HG03280 (cell line): Measurements from ENCODE around the gene LRRC26.

ENCODE experiments used
- ATAC-seq: cut with Tn5 transposase; IDR thresholded peaks from one replicate; pipeline ENCODE4 v1.9.1; 2021; ENCODE audit warnings: mild to moderate bottlenecking, moderate library complexity; ENCODE audit not compliant: unreplicated experiment

The LRRC26 gene

DNA sequence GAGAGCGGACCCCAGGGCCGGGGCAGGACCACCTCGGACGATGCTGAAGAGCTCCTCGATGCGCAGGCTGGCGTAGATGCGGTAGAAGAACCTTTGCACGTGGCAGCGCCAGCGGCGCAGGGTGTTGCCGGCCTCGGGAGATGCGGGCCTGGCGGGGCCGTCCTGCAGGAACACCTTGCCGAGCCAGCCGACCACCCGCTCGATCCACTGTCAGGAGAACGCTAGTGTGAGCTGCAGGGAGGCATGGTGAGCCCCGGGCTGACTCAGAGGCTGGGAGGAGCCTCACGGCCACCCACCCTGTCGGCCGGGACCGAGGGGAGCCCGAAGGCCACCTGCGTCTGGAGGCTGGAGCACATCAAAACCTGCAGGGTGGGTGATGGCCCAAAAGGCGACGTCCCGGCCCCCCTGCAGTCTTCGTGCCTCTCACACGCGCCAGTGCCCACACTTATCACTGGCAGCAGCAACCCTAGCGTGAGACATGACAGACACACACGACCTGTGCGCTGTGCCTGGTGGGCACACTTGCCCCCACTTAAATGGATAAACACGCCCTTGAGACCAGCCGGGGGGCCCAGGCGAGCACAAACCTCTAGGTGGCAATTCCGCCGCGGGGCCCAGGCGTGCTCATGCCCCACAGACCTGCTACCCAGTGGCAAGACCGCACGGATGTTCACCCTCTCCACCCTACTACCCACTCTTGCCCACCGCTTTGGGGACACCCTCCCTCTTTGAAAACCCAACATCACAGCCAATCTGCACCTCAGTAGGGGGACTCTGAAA is 15.2 kb upstream of the LRRC26 start:
- no peak for ATAC-seq

DNA sequence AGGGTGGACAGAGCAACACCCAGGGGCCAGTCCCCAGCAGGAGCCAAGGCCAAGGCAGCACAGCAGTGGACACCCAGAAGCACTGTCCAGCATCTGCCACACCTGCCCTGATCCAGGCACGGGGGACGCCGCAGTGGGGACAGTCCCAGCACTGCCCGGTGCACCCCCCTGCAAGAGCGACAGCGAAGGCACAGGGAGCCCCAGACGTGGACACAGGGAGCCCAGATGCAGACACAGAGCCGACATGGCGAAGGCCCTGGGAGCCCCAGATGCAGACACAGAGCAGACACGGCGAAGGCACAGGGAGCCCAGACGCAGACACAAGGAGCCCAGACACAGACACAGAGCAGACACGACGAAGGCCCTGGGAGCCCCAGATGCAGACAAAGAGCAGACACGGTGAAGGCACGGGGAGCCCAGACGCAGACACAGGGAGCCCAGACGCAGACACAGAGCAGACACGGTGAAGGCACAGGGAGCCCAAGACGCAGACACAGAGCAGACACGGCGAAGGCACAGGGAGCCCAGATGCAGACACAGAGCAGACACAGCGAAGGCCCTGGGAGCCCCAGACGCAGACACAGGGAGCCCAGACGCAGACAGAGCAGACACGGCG is 14.2 kb upstream of the LRRC26 start:
- no peak for ATAC-seq

DNA sequence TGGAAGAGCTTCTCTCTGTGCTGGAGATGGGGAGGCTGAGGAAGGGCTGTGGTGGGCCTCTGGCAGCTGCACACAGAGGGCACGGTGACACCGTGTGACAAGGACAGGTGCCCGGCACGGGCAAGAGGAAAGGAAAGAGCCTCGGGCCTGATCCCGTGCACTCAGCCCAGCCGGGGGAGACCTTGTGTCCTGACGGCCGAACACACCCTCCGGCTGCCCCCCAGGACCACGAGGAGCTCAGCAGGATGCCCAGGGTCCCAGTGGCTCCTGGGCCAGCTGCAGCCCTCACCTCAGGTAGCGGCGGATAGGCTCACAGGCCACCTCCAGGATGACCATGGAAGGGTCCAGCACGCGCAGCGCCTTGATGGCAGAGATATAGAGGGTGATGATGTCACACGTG is 13.0 kb upstream of the LRRC26 start:
- ATAC-seq: no peak

DNA sequence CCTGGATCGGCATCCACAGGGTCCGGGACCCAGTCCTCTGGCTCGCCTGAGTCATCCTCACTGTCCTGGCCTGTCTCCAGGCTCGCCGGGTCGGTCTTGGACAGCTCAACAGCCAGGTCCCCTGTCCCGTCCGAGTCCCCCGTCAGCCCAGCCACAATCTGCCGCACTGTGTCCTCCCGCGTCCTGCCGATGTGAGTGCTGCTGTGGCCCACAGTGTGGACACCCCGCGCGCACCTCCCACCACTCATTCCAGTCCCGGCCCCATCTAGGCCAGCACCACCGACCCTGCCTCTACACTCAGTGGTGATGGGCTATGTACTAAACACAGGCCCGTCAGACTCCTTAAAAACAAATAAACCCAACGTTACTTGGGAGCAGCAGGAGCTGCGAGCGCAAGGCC is 11.8 kb upstream of the LRRC26 start:
- ATAC-seq: no peak

DNA sequence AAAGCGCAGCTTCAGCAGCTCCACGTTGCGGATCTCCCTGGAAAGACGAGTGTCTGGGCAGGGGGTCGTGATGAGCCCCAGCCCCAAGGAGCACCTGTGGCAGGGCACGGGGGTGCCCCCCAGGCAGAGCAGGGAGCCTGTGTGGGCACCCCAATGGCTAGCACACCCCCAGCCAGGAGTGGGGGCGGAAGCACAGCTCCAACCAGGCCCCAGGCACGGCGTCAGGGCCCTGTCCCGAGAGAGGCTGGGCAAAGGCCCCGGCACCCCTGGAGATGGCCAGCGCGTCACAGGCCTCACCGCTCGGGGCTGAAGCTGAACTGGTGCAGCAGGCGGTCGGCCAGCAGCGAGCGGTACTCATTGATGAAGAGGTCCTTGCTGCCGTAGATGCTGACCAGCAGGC is 10.6 kb upstream of the LRRC26 start:
- no peak for ATAC-seq

DNA sequence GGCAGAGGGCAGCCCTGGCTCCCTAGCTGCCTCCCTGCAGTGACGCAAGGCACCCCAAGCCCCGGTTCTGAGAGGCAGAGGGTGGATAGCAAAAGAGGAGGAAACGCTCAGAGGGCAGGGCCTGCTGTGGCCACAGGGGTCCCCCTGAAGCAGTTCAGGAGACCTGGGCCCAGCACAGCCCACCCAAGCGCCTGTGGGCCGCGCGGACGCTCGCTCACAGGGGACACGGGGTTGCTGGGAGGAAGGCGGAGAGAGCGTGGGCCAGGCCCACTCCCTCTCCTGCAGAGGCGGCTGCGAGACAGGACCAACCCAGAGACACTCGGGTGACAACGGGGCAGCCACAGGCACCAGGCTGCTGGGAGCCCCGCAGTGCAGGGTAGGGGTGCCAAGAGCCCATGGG is 9.9 kb upstream of the LRRC26 start:
- ATAC-seq: no peak

DNA sequence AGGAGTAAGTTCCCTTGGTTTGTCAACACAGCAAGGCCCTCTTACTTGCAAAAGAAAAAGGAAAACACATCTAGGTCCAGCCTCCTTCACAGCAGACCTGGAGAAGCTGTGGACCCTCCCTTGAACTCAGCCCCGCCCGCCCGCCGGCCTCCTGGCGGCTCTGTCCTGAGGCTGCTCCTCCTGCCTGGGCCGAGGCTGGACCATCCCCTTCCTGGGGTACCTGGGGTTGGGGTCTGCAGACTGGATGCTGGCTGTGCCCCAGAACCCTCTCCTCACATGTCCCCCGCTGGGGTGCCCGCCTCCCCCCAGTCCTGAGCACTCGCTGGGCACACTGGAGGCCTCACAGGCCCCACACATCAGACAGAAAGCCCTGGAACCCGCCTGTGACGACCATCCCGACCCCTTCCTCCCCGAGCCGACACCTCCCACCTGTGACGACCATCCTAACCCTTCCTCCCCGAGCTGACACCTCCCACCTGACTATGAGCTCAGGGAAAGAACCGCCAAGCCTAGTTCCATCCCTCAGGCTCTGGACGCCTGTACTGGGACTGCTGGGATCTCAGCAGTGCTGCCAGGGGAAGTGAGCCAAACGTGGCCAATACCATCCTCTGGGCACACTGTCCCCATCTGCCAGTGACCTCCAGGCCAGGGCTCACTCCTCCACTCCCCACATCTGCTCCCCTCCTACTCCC is 9.2 kb upstream of the LRRC26 start:
- no peak for ATAC-seq

DNA sequence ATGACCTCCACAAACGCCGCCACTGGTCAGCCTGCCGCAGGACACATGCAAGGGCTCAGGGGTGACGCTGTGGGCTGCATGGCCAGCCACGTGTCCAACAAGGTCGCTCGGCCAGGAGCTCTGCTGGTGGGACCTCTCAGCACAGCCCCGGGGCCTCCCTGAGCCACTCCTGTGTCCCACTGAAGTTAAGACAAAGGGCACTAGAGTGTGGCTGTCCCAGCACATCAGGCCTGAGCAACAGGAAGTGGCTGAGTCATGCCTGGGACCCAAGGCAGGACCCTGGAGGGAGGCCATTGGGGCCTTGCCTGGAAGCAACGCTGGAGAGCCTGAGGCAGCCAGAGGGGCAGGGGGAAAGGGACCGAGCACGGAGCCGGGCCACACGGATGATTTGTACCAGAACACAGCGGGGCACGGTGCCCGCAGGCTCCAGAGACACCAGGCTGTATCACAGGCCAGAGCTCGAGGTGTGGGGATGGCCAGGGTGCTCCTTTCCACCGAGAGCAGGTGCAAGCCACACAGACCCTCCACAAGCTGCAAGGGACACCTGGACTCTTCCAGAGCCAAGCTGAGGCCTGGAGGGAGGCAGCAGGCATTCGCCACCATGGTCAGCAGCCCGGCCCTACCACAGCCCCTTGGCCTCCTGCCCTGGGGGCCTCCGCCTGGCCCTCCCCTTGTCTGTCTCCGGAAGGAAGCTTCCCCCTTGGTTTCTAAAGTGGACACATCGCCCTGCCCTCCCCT is 8.5 kb upstream of the LRRC26 start:
- no peak for ATAC-seq

DNA sequence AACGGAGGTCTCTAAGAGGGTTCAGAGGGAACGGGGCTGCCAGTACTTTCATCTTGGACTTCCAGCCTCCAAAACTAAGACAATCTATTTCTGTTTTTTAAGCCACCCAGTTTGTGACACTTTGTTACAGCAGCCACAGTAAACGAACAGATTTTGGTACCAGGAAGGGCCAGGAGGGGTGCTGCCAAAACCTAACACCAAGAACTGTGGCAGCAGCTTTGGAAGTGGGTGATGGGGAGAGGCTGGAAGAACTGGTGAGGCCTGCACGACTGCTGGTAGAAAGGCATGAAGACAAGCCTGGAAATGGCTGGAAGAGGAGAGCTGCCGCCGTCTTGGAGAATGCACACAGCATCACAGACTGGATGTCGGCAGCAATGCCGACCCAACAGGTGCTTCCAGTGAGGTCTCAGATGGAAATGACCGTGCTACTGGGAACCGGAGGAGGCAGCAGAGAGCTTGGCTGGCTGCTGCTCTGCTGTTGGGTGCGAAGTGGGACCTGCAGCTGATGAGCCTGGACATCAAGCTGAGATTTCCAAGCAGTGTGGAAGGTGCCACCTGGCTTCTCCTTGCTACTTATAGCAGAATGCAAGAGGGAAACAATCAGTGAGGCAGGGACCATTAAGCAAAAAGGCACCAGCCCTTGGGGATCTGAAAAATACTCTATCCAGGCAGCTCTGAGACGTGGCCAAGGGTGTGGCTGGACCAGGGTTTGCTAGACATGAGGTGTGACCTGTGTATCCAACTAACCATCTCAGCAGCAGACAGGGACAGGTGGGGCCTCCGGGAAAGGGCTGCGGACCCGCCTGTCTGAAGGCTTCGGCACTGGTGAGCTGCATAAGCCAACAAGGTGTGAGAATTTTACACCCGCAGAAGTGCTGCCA is 6.7 kb upstream of the LRRC26 start:
- ATAC-seq: no peak

DNA sequence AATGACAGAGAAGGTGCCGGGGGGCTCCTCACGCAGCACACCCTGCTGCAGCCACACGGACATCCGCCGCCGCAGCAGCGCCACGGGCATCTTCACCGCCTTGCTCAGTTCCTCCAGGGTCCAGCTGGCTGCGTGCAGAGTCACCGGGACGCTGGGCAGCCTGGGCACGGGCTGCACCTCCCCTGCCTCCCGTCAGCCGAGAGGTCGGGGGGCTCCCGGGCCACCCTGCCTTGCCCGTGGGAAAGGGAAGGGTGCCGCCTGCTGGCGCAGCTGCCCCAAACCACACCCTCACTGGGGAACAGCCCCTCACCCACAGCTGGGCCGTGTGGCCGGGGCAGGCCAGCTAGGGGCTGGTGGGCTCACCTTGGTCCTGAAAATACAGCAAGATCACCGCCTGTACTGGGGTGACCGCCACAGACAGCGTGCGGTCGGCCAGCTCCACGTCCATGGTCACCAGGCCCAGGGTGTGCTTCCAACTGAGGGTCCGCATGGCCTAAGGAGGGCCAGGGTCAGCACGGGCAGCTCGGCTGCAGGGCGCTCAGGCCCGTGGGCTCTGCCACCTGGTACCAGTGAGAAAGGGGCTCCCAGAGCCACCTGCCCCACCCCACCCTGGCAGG is 5.6 kb upstream of the LRRC26 start:
- ATAC-seq: no peak

DNA sequence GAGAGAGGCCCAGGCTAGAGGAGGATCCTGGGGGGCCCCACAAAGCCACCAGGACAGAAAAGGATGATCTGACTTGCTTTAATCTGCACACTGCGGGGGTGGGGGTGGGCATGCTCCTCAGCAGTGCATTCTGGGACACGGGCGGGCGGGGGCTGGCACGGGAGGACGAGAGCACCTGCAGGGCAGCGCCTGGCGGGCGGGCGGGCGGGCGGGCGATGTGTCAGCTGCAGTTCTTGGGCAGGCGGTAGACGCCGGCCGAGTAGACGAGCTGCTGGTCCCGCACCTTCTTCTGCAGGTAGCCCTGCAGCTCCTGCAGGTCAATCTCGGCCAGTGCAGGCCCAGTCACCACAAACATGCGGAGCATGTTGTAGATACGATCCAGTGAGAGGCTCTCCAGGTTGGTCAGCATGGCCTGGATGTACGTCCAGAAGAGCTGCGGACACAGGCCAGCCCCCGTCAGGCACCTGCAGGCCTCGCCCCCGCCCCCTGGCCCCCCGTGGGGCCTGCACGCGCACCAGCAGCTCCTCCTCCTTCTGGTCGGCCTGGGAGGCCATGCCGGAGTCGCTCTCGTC is 5.0 kb upstream of the LRRC26 start:
- no peak for ATAC-seq

DNA sequence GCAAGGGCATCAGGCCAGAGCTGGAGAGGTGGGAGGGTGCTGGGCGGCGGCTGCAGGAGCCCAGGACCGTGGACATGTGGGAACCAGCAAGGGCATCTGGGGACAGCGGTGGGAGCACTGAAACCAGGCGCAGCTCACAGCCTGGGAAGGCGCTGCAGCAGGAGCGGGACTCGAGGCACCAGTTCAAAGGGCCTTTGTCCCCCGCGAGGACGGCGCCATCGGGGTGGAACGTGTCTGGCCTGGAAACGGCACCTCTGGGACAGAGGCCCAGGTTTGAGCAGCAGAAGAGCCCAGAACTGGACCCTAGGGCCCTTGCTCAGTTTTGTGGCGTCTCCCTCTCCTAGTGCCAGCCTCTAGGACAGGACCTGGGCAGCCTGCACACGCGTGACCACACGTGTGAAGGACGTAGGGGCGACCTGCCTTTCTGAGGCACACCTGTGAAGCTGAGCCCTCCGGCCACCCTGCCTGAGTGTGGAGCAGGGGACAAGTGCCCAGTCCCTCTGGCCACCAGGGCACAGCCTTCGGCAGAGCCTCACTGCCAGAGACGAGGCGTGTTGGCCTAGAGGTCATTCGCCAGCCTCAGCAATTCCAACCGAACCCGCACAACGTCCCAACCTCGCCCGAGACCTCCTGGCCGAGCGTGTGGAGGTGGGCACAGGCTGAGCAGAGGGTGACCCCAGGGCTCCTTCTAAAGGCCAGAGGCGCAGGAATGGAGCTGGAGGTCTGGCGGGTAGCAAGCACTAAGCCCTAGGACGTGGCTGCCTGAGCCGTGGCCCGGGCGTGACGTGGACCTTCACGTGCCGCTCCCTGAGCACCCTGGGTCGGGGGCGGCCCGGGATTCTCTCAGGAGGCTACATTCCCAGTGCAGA is 4.2 kb upstream of the LRRC26 start:
- ATAC-seq: no peak

DNA sequence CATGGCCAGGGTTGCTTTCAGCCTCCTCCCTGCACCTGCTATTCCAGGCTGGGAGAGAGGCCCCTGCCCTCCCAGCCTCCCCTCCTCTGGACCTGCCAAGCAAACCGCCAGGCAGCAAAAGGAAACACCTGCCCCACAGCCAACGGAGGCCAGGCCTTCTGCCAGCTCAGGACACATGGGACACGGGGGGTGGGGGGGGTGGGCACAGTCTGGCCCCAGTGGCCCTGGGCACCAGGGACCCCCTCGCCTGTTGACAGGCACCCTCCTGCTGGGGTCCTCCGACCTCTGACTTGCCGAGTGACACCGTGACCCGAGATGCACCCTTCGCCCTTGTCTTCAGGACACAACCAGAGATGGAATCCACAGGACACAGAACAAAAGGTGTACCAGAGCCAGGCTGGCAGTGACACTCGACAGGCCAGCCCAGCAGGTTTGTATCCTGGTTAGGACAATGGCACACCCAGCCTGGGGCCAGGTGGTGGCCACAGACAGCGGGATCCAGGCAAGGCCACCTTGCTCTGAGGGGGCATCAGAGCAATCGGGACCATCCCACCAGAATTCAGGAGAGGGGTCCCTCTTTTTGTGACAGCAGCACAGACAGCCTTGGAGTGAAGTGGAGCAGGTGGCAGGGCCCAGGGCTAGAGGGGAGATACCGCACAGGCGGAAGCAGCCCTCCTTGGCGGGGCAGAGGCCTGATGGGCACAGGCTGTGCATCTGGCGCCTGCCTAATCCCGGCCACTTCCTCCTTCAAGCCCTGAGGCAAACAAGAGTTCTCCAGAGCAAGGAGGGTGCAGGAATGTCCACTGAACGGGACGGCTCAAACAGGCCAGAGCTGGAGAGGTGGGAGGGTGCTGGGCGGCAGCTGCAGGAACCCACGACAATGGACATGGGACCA is 3.3 kb upstream of the LRRC26 start:
- no peak for ATAC-seq

DNA sequence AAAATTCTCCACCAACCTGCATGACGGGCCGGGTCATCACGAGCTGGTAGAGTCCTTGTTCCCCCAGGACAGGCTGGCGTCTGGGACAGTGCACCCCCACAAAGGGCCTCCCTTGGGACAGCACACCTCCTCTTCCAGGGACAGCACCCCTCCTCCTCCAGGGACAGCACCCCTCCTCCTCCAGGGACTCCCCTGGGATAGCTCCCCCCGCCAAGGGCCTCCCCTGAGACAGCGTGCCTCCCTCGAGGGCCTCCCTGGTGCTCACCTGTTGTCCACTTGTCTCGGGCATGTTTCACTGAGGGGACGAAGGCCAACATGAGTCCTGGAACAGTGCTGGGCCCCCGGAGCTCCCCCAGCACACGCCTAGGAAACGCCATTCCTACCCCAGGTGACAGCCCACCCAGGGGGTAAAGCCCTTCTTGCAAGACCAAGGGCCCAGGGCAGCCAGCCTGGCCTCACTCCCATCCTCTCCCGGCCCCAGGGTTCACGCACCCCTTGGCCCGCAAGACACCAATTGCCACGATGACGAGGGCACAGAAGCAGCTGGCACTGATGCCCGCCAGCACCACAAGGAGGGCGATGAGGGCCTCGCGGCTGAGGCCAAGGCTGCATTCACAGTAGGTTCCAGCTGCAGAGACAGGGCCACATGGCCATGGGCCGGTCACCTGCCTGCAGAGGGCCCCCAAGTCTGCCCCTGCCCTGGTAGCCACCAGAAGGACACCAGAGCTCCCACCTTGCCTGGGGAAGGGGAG is 1.5 kb upstream of the LRRC26 start:
- no peak for ATAC-seq

DNA sequence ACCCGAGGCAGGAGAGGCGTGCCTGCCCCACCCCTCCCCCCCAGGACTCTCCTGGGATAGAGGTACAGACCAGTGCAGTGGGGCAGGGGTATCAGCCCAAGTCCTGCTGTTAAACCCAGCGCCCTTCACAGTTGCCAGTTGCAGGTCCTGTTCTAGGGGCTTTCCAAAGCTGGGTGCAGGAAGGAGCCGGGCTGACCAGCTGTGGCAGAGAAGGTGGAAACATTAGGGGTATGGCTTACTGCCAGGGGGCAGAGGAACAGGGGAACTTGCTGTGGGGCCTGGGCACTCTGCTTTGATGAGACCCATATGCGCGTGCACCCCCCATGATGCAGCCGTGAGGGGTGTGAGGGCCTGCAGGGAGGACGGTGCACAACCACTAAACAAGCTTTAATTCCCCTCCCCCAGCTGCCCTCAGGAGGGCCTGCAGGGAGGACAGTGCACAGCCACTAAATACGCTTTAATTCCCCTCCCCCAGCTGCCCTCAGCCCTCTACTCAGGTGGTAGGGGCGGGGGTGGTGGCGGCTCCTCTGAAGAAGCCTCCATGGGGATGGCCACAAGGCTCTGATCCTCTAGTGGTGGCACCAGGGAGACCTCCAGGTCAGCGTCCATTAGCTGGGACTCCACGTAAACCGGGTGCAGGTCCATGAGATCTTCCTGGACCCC is 766 bp upstream of the LRRC26 start:
- no peak for ATAC-seq
